GM12878 (cell line): Measurements from ENCODE around the gene PRTFDC1.

ENCODE experiments used
- MYC ChIP-seq: IDR thresholded peaks from 2 replicates; pipeline ENCODE4 v1.6.1; 2011; ENCODE audit warnings: mild to moderate bottlenecking, low read length, moderate library complexity, inconsistent platforms; ENCODE audit not compliant: insufficient read depth, insufficient replicate concordance, insufficient read length, severe bottlenecking
- POLR2A ChIP-seq: IDR thresholded peaks from 2 replicates; pipeline ENCODE4 v1.6.1; 2011; ENCODE audit warnings: low read depth, mild to moderate bottlenecking, low read length

- TF ChIP-seq MYC (no peak), POLR2A (no peak)
Observed at GRCh38 chr10:24935504-24936292, 16.7 kb downstream of the PRTFDC1 start.
